HepG2 (cell line): ENCODE measurements around the gene NLRP5. TPM values are rescaled to one million over a fixed set of nuclear protein-coding genes. Genes with fewer than 3 reads are reported as not detected.

Source experiments
- AHR ChIP-seq: IDR thresholded peaks from 2 replicates; pipeline ENCODE4 v1.6.1; 2018; ENCODE audit warnings: missing genetic modification reagents, missing compliant biosample characterization
- MYC ChIP-seq: sonication (generic); formaldehyde crosslinking; IDR thresholded peaks from 2 replicates; pipeline ENCODE4 v1.9.0; 2021; ENCODE audit warnings: missing genetic modification reagents, borderline replicate concordance
- NCOA2 ChIP-seq: sonication (generic); formaldehyde crosslinking; IDR thresholded peaks from 2 replicates; pipeline ENCODE4 v1.8.0; 2022; ENCODE audit warnings: inconsistent platforms
- RAD21 ChIP-seq: fragments of 450-650 bp; formaldehyde crosslinking; IDR thresholded peaks from 2 replicates; pipeline ENCODE4 v1.5.0; 2020; ENCODE audit warnings: mild to moderate bottlenecking
- SP4 ChIP-seq: sonication (generic); formaldehyde crosslinking; IDR thresholded peaks from 2 replicates; pipeline ENCODE4 v1.8.1; 2023; ENCODE audit warnings: mild to moderate bottlenecking, missing genetic modification reagents
- SRY ChIP-seq: sonication (generic); formaldehyde crosslinking; IDR thresholded peaks from 2 replicates; pipeline ENCODE4 v1.8.0; 2022; ENCODE audit warnings: mild to moderate bottlenecking, missing genetic modification reagents
- YY1 ChIP-seq: IDR thresholded peaks from 2 replicates; pipeline ENCODE4 v1.6.1; 2011; ENCODE audit warnings: low read length, low read depth, moderate library complexity, mild to moderate bottlenecking; ENCODE audit not compliant: insufficient read depth, insufficient replicate concordance
- ZMYM4 ChIP-seq: sonication (generic); formaldehyde crosslinking; IDR thresholded peaks from 2 replicates; pipeline ENCODE4 v1.8.1; 2023; ENCODE audit warnings: mild to moderate bottlenecking, missing genetic modification reagents
- ZNF12 ChIP-seq: sonication (generic); formaldehyde crosslinking; IDR thresholded peaks from 2 replicates; pipeline ENCODE4 v1.5.0; 2020; ENCODE audit warnings: missing genetic modification reagents
- ZNF496 ChIP-seq: sonication (generic); formaldehyde crosslinking; IDR thresholded peaks from 2 replicates; pipeline ENCODE4 v1.8.1; 2023; ENCODE audit warnings: mild to moderate bottlenecking, moderate library complexity, missing genetic modification reagents; ENCODE audit not compliant: insufficient replicate concordance
- polyA plus RNA-seq, 8 experiments: library from polyadenylated mRNA; depleted of rRNA in 3 of 8; stranded (reverse) in 7 of 8; unstranded in 1 of 8; fragments of >200 nt; fragmentation: Illumina TruSeq in 4 of 8; extraction: Trizol in 4 of 8; gene quantifications; 2 replicates each; pipeline versions ENCODE4 v1.2.1 to v1.2.3, GENCODE V29; 2011 to 2016; ENCODE audit warnings: low read depth in 4 of 8, missing spikeins in 1 of 8, mixed read lengths in 1 of 8; ENCODE audit not compliant: insufficient read depth in 1 of 8
- total RNA-seq, 5 experiments: library from RNA; depleted of rRNA; stranded (reverse); fragments of >200 nt; fragmentation: Illumina TruSeq; extraction: Trizol; gene quantifications; 2 replicates each; pipeline ENCODE4 v1.2.3, GENCODE V29; 2016; ENCODE audit warnings: low read depth in 1 of 5
- TF ChIP-seq, protein P1 (sequence below): sonication (generic); formaldehyde crosslinking; conservative IDR thresholded peaks from 2 replicates; pipeline ENCODE4 v1.8.0; 2022; ENCODE audit warnings: mild to moderate bottlenecking, moderate library complexity, missing genetic modification reagents
- TF ChIP-seq, protein P2 (sequence below): sonication (generic); formaldehyde crosslinking; IDR thresholded peaks from 2 replicates; pipeline ENCODE4 v1.4.0; 2020; ENCODE audit warnings: mild to moderate bottlenecking, missing genetic modification reagents, borderline replicate concordance
- TF ChIP-seq, protein P3 (sequence below): sonication (generic); formaldehyde crosslinking; IDR thresholded peaks from 2 replicates; pipeline ENCODE4 v1.4.0; 2020; ENCODE audit warnings: missing genetic modification reagents, borderline replicate concordance
- TF ChIP-seq, protein P4 (sequence below): sonication (generic); formaldehyde crosslinking; IDR thresholded peaks from 2 replicates; pipeline ENCODE4 v1.4.0; 2020; ENCODE audit warnings: missing genetic modification reagents
- TF ChIP-seq, protein P5 (sequence below): sonication (generic); formaldehyde crosslinking; IDR thresholded peaks from 2 replicates; pipeline ENCODE4 v1.5.1; 2020; ENCODE audit warnings: mild to moderate bottlenecking, moderate library complexity, missing genetic modification reagents

NLRP5 gene
- total and polyA plus RNA-seq, 2 of the 13 experiments (the other 11 are each of a cell fraction or from before 2014, with no cell fraction given) = not detected

DNA sequence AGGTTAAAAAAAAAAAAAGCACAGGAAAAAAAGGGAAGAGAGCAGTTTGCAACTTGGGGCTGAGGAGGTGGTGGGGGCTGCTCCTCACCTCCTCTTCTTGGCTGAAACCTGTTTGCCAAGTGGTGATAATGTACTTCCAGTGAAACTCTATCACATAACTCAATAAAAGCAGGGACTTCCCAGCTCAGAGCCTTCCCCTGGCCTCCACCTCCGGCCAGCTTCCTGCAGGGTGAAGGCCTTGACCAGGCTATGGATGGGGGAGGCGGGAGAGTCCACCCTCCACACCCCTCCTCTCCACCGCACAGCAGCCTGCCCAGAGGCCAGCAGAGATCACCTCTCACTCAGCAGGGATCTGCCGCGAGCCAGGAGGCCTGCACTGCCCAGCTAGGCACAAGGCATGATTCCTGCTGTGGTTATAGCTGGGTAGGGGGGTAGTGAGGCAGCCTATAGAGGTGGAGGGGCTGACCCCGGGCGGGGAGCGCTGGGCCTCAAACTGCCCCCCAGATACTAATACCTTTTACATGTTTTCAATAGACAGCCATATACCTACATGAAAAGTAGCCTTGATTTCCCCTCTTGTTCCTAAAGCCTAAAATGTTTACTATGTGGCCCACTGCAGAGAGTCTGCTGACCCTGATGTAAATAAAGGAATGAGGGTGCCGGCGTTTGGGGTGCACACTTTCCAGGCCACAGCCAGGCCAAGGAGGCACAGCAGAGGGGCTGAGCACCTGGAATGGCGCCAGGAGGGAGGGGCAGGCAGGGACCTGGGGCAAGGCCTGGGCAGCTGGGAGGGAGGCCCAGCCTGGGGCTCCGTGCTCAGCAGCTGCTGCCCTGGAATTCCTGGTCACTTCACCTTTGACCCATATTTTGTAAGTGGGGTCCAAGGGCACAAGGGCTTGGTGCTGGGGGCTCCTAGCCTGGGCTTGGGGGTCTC, 124.2 kb downstream of the NLRP5 start (continued):
- TF ChIP-seq ZNF496 (CRISPR knock-in tag) (no peak), AHR (no peak), ZNF12 (CRISPR knock-in tag) (peak; percentile 25; the same call in 1 of the 2 replicates), RAD21 (CRISPR knock-in tag) (peak; percentile 37; the same call in 1 of the 2 replicates), MYC (CRISPR knock-in tag) (peak; percentile 50; the same call in 1 of the 2 replicates), ZMYM4 (CRISPR knock-in tag) (peak; percentile 25), NCOA2 (CRISPR knock-in tag) (peak; percentile 60), SP4 (CRISPR knock-in tag) (0 out of 2 replicates have a peak, but pooled peaks have one; percentile 5), SRY (CRISPR knock-in tag) (peak; percentile 44; the same call in 1 of the 2 replicates), YY1 (peak; percentile 56)
- TF ChIP-seq, protein P1, sequence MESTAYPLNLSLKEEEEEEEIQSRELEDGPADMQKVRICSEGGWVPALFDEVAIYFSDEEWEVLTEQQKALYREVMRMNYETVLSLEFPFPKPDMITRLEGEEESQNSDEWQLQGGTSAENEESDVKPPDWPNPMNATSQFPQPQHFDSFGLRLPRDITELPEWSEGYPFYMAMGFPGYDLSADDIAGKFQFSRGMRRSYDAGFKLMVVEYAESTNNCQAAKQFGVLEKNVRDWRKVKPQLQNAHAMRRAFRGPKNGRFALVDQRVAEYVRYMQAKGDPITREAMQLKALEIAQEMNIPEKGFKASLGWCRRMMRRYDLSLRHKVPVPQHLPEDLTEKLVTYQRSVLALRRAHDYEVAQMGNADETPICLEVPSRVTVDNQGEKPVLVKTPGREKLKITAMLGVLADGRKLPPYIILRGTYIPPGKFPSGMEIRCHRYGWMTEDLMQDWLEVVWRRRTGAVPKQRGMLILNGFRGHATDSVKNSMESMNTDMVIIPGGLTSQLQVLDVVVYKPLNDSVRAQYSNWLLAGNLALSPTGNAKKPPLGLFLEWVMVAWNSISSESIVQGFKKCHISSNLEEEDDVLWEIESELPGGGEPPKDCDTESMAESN (CRISPR knock-in tag) = peak; percentile 49
- TF ChIP-seq, protein P2, sequence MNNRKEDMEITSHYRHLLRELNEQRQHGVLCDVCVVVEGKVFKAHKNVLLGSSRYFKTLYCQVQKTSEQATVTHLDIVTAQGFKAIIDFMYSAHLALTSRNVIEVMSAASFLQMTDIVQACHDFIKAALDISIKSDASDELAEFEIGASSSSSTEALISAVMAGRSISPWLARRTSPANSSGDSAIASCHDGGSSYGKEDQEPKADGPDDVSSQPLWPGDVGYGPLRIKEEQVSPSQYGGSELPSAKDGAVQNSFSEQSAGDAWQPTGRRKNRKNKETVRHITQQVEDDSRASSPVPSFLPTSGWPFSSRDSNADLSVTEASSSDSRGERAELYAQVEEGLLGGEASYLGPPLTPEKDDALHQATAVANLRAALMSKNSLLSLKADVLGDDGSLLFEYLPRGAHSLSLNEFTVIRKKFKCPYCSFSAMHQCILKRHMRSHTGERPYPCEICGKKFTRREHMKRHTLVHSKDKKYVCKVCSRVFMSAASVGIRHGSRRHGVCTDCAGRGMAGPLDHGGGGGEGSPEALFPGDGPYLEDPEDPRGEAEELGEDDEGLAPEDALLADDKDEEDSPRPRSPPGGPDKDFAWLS (CRISPR knock-in tag) = peak; percentile 78; the same call in 1 of the 2 replicates
- TF ChIP-seq, protein P3, sequence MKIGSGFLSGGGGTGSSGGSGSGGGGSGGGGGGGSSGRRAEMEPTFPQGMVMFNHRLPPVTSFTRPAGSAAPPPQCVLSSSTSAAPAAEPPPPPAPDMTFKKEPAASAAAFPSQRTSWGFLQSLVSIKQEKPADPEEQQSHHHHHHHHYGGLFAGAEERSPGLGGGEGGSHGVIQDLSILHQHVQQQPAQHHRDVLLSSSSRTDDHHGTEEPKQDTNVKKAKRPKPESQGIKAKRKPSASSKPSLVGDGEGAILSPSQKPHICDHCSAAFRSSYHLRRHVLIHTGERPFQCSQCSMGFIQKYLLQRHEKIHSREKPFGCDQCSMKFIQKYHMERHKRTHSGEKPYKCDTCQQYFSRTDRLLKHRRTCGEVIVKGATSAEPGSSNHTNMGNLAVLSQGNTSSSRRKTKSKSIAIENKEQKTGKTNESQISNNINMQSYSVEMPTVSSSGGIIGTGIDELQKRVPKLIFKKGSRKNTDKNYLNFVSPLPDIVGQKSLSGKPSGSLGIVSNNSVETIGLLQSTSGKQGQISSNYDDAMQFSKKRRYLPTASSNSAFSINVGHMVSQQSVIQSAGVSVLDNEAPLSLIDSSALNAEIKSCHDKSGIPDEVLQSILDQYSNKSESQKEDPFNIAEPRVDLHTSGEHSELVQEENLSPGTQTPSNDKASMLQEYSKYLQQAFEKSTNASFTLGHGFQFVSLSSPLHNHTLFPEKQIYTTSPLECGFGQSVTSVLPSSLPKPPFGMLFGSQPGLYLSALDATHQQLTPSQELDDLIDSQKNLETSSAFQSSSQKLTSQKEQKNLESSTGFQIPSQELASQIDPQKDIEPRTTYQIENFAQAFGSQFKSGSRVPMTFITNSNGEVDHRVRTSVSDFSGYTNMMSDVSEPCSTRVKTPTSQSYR (CRISPR knock-in tag) = peak; percentile 77; the same call in 1 of the 2 replicates
- TF ChIP-seq, protein P4, sequence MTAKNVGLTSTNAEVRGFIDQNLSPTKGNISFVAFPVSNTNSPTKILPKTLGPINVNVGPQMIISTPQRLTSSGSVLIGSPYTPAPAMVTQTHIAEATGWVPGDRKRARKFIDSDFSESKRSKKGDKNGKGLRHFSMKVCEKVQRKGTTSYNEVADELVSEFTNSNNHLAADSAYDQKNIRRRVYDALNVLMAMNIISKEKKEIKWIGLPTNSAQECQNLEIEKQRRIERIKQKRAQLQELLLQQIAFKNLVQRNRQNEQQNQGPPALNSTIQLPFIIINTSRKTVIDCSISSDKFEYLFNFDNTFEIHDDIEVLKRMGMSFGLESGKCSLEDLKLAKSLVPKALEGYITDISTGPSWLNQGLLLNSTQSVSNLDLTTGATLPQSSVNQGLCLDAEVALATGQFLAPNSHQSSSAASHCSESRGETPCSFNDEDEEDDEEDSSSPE (CRISPR knock-in tag) = peak; percentile 47; the same call in 1 of the 2 replicates
- TF ChIP-seq, protein P5, sequence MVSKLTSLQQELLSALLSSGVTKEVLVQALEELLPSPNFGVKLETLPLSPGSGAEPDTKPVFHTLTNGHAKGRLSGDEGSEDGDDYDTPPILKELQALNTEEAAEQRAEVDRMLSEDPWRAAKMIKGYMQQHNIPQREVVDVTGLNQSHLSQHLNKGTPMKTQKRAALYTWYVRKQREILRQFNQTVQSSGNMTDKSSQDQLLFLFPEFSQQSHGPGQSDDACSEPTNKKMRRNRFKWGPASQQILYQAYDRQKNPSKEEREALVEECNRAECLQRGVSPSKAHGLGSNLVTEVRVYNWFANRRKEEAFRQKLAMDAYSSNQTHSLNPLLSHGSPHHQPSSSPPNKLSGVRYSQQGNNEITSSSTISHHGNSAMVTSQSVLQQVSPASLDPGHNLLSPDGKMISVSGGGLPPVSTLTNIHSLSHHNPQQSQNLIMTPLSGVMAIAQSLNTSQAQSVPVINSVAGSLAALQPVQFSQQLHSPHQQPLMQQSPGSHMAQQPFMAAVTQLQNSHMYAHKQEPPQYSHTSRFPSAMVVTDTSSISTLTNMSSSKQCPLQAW = no peak
